Umbilical cord (tissue), 2 donors: ENCODE measurements around the gene RAP1B. TPM values are rescaled to one million over a fixed set of nuclear protein-coding genes. Genes with fewer than 3 reads are reported as not detected.

Source experiments
- DNase-seq: peaks from one replicate; pipeline ENCODE4 v3.0.0-alpha.2; 2015; ENCODE audit warnings: low spot score
- total RNA-seq: library from RNA; depleted of rRNA; stranded (reverse); fragments of >200 nt; gene quantifications from one replicate; pipeline ENCODE4 v1.2.3, GENCODE V29; 2014; ENCODE audit warnings: low replicate concordance; ENCODE audit not compliant: insufficient read depth

Gene RAP1B
- total RNA-seq, 1 donor from 2014 or later, result 103 TPM

DNA sequence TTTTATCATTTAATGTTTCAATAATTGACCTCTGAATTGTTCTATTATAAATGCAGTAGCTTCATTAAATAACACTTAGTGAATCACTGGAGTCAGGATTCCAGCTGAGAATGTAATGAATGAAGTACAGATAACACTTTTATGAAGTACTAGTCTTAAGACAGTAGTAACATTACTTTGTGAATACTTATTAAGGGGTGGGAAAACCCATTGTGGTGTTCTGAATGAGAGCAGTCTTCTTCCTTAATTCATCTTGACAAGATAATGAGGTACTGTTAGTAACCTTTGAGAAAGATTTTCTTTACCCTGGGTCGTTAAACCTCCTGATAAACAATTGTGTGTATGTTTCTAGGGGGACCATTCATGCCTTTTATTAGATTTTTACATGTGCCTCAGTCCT, 88.8 kb downstream of the RAP1B start:
- no peak for DNase-seq

Other genes with a start within 250 kb of the RAP1B start
- gene NUP107, start 76.1 kb downstream of the RAP1B start, total RNA-seq, result 43.6 TPM
- gene SLC35E3, start 135.3 kb downstream of the RAP1B start, total RNA-seq, result 8.9 TPM
- gene MDM2, start 197.3 kb downstream of the RAP1B start, total RNA-seq, result 52.5 TPM